HUES48 (cell line): ENCODE results near the gene WSCD1.

Experiments used
- H3K27ac ChIP-seq: one replicate; pipeline ENCODE4 v1.7.0; 2013; ENCODE audit warnings: low read depth, low read length, inconsistent platforms
- H3K27me3 ChIP-seq: 2 replicates; pipeline ENCODE4 v1.6.1; 2013; ENCODE audit warnings: mild to moderate bottlenecking, low read length; ENCODE audit not compliant: control insufficient read depth, insufficient read depth
- H3K36me3 ChIP-seq: 2 replicates; pipeline ENCODE4 v1.6.1; 2013; ENCODE audit warnings: low read length; ENCODE audit not compliant: control insufficient read depth, insufficient read depth
- H3K4me1 ChIP-seq: 2 replicates; pipeline ENCODE4 v1.6.1; 2013; ENCODE audit warnings: mild to moderate bottlenecking, low read length; ENCODE audit not compliant: control insufficient read depth, insufficient read depth
- H3K4me3 ChIP-seq: 2 replicates; pipeline ENCODE4 v1.5.1; 2013; ENCODE audit warnings: mild to moderate bottlenecking, low read depth, low read length
- H3K9ac ChIP-seq: 2 replicates; pipeline ENCODE4 v1.6.1; 2013; ENCODE audit warnings: mild to moderate bottlenecking, low read depth, low read length, moderate library complexity
- H3K9me3 ChIP-seq: 2 replicates; pipeline ENCODE4 v1.6.1; 2013; ENCODE audit warnings: low read length; ENCODE audit not compliant: control insufficient read depth, insufficient read depth

Gene WSCD1

DNA sequence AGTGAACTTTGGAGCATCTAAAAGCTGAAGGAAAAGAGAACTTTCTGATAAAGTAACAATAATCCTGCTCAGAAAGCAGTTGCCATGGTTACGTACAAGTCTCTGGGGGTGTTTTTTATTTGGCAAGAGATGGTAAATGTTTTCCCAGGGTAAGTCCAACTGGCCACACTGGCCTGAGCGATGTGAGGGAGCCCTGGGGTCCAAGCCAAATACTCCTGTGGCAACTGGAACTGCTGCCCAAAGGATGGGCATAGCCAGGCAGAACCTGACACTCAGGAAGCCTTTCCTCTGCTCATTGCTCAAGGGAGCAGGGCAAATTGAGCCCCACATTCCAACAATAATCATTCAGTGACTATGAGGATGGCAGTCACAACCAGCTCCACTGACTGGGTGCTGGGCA is 26.8 kb upstream of the WSCD1 start:
- H3K27me3 ChIP-seq, result no peaks in the 10 kb centered on the region
- H3K27ac ChIP-seq, result no peak overlapping the region
- H3K9me3 ChIP-seq, result no peaks in the 10 kb centered on the region
- no peaks in the 10 kb centered on the region for H3K36me3 ChIP-seq
- H3K4me3 ChIP-seq, result no peak overlapping the region
- no peaks in the 10 kb centered on the region for H3K4me1 ChIP-seq
- no peak overlapping the region for H3K9ac ChIP-seq

DNA sequence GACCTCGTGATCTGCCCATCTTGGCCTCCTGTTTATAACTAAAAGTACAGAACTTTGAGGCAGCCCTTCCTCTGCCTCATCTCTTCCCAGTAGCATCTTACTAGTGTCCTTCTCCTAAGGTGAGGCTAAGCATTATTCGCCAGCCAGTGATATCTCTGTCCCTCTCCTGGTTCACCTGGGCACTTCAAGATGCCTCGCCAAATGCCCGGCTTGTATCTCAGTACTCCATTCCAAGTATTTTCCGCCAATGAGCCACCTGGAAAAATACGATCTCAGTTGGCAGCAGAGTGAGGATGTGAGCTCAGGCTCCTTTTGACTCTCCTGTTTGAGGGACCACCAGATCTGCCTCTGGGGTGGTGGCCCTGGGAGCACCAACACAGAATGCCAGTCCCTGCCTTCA is 25.9 kb upstream of the WSCD1 start:
- Histone ChIP-seq H3K4me1 (no peaks in the 10 kb centered on the region), H3K9me3 (no peaks in the 10 kb centered on the region), H3K9ac (no peak overlapping the region), H3K27ac (no peak overlapping the region), H3K4me3 (no peak overlapping the region), H3K36me3 (no peaks in the 10 kb centered on the region), H3K27me3 (no peaks in the 10 kb centered on the region)

- H3K4me1 ChIP-seq, result no peaks in the 10 kb centered on the region
- no peaks in the 10 kb centered on the region for H3K36me3 ChIP-seq
- H3K4me3 ChIP-seq, result no peak overlapping the region
- H3K9me3 ChIP-seq, result no peaks in the 10 kb centered on the region
- H3K27ac ChIP-seq, result no peak overlapping the region
- no peak overlapping the region for H3K9ac ChIP-seq
- H3K27me3 ChIP-seq, result no peaks in the 10 kb centered on the region
These were observed 24.4 kb upstream of the WSCD1 start for GRCh38 chr17:6045621-6046357.

DNA sequence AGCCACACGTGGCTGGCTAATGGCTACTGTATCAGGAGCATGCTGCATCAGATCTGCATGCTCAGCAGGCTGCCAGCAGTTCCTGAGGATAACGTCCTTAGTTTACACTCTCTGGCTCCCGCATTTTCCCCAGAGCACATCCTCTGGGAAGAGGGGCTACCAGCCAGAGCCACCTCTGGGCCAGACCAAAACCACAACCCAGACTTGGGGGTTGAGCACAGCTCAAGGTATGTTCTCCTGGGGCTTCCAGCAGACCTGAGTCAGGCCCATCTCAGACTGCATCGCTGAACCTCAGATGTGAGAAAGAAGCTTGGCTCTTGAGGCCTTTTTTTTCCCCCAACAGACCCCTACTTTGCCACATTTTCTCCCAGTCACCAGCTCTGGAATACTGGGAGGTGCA is 23.7 kb upstream of the WSCD1 start:
- Histone ChIP-seq H3K27ac (no peak overlapping the region), H3K36me3 (no peaks in the 10 kb centered on the region), H3K4me3 (no peak overlapping the region), H3K27me3 (no peaks in the 10 kb centered on the region), H3K4me1 (no peaks in the 10 kb centered on the region), H3K9me3 (no peaks in the 10 kb centered on the region), H3K9ac (no peak overlapping the region)

DNA sequence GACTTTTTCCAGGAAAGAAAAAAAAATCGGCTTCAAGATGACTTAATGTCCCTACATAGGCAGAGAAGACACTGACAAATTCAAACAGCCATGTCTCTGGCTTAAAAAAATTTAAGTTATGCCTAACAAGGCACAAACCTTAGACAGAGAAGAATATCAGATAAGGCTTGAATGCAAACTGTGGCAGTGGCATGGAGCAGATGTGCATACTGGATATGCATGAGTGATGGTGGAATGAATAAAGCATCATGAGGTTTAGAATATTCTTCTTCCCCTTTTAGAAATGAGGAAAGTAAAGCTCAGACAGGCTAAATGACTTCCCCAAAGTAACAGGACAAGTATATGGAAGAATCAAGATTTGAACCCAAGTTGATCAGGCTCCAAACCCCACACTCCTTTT is 23.2 kb upstream of the WSCD1 start:
- Histone ChIP-seq H3K4me3 (no peak overlapping the region), H3K27me3 (no peaks in the 10 kb centered on the region), H3K4me1 (no peaks in the 10 kb centered on the region), H3K27ac (no peak overlapping the region), H3K9ac (no peak overlapping the region), H3K36me3 (no peaks in the 10 kb centered on the region), H3K9me3 (no peaks in the 10 kb centered on the region)

DNA sequence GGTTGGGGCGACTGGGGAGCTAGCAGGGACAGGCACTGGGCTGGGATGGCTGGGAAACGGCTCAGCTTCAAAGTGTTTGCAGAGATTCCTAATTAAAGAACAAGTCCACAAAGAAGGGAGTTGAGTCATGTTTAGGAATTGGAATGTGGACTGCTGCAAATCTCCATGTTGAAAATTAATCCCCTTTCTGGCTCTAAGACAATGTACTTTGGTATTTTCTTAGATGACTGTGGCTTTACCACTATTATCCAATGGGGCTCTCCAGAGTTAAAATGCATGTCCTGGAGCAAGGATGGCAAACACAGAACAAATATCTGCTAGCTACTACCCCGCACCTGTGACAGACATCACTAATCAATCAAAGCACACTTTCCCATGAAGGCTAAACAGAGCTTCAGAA is 22.2 kb upstream of the WSCD1 start:
- no peak overlapping the region for H3K4me3 ChIP-seq
- no peaks in the 10 kb centered on the region for H3K4me1 ChIP-seq
- H3K36me3 ChIP-seq, result no peaks in the 10 kb centered on the region
- H3K27ac ChIP-seq, result no peak overlapping the region
- no peak overlapping the region for H3K9ac ChIP-seq
- no peaks in the 10 kb centered on the region for H3K27me3 ChIP-seq
- no peaks in the 10 kb centered on the region for H3K9me3 ChIP-seq

- Histone ChIP-seq H3K4me1 (no peaks in the 10 kb centered on the region), H3K36me3 (no peaks in the 10 kb centered on the region), H3K9me3 (no peaks in the 10 kb centered on the region), H3K27me3 (no peaks in the 10 kb centered on the region), H3K4me3 (no peak overlapping the region), H3K27ac (no peak overlapping the region), H3K9ac (no peak overlapping the region)
These were observed 21.7 kb upstream of the WSCD1 start for GRCh38 chr17:6048486-6048885.

GRCh38 chr17:6052926-6053325 is 17.3 kb upstream of the WSCD1 start:
- H3K27ac ChIP-seq, result no peak overlapping the region
- H3K27me3 ChIP-seq, result no peaks in the 10 kb centered on the region
- no peak overlapping the region for H3K4me3 ChIP-seq
- H3K36me3 ChIP-seq, result no peaks in the 10 kb centered on the region
- no peaks in the 10 kb centered on the region for H3K4me1 ChIP-seq
- H3K9ac ChIP-seq, result no peak overlapping the region
- no peaks in the 10 kb centered on the region for H3K9me3 ChIP-seq

DNA sequence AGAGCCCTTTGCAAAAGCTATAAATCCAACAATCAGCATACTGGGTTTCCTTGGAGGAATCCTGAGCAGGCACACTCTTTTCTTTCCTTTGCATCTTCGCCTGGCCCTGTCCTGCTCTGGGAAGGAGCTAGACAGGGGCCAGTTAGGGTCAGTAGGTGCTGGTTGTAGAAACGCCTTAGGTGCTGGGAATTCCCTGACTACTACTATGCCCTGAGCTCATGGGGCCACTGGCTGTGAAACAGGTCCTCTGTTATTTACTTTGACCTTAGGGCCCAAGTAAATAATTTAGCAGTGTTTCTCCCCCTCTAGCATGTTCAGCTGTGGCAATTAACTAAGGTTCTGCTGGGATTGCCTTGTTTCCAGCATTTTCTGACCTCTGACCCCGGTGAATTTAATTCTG is 15.8 kb upstream of the WSCD1 start:
- H3K27me3 ChIP-seq, result no peaks in the 10 kb centered on the region
- no peaks in the 10 kb centered on the region for H3K9me3 ChIP-seq
- no peaks in the 10 kb centered on the region for H3K4me1 ChIP-seq
- H3K9ac ChIP-seq, result no peak overlapping the region
- no peaks in the 10 kb centered on the region for H3K36me3 ChIP-seq
- H3K4me3 ChIP-seq, result no peak overlapping the region
- H3K27ac ChIP-seq, result no peak overlapping the region

DNA sequence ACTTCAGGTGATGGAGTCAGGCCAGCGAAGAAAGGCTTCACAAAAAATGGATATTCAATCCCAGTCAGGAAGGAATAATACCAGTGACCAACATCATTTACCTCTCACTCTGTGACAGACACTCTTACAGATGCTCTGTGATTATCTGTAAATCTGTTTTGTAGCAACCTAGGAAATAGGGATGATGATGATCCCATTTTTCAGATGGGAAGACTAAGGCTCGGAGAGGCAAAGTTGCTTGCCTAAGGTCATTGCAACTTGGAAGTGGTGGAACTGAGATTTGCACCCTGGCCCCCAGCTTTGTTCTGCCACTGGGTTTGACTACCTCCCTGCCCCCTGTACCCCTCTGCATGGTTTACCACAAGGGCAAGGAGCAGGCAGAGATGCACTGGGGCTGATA is 14.1 kb upstream of the WSCD1 start:
- no peaks in the 10 kb centered on the region for H3K4me1 ChIP-seq
- no peaks in the 10 kb centered on the region for H3K9me3 ChIP-seq
- H3K27me3 ChIP-seq, result no peaks in the 10 kb centered on the region
- no peak overlapping the region for H3K9ac ChIP-seq
- H3K27ac ChIP-seq, result no peak overlapping the region
- H3K36me3 ChIP-seq, result no peaks in the 10 kb centered on the region
- H3K4me3 ChIP-seq, result no peak overlapping the region

DNA sequence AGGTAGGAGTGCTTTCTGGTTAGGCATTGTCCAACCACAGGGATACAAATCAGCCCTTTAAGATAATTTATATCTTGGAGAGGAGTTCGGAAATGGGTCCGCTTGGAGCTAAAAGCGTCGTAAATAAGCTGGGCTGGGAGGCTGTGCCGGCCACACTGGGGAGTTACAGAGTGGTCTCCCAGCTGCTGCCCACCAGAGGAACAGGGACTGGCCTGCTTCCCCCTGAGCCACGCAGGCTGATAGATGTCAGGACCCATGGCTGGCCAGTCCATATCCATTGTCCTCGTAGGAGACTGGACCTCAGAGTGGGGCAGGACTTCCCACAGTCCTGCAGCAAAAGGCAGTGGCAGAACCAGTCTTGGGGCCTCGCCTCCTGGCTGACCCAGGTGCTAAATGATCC is 12.6 kb upstream of the WSCD1 start:
- Histone ChIP-seq H3K27ac (no peak overlapping the region), H3K9me3 (no peaks in the 10 kb centered on the region), H3K4me1 (no peaks in the 10 kb centered on the region), H3K36me3 (no peaks in the 10 kb centered on the region), H3K4me3 (no peak overlapping the region), H3K27me3 (no peaks in the 10 kb centered on the region), H3K9ac (no peak overlapping the region)

GRCh38 chr17:6059406-6059805 is 10.8 kb upstream of the WSCD1 start:
- Histone ChIP-seq H3K4me1 (no peaks in the 10 kb centered on the region), H3K27ac (no peak overlapping the region), H3K4me3 (no peak overlapping the region), H3K9me3 (no peaks in the 10 kb centered on the region), H3K9ac (no peak overlapping the region), H3K36me3 (no peaks in the 10 kb centered on the region), H3K27me3 (no peaks in the 10 kb centered on the region)
